Calu3 (cell line): ENCODE measurements around the gene IL1F10. TPM values are rescaled to one million over a fixed set of nuclear protein-coding genes. Genes with fewer than 3 reads are reported as not detected.

Experiments used
- BruUV-seq: library from RNA; stranded (reverse); fragments of 400-500 nt; replicated peaks from 2 replicates; lab custom pipeline; 2021; lab: Mats Ljungman, UMichigan
- CTCF ChIA-PET: fragments of 300-600 bp; sonication (Branson Sonifier 250); formaldehyde crosslinking; loops from one replicate; lab custom pipeline; 2022; ENCODE audit warnings: antibody characterized with exemption; lab: Charles Lee
- DNase-seq: peaks from one replicate; pipeline ENCODE4 v3.0.0; 2022
- H3K27ac Mint-ChIP-seq: one replicate; pipeline ENCODE4 v1.8.0; 2022; ENCODE audit warnings: mixed read lengths; ENCODE audit not compliant: unreplicated experiment
- H3K27me3 Mint-ChIP-seq: one replicate; pipeline ENCODE4 v1.8.0; 2022; ENCODE audit warnings: mixed read lengths; ENCODE audit not compliant: unreplicated experiment
- H3K36me3 Mint-ChIP-seq: one replicate; pipeline ENCODE4 v1.8.0; 2022; ENCODE audit warnings: mild to moderate bottlenecking, moderate library complexity, mixed read lengths; ENCODE audit not compliant: insufficient read depth, unreplicated experiment
- H3K4me1 Mint-ChIP-seq: one replicate; pipeline ENCODE4 v1.8.0; 2022; ENCODE audit warnings: mild to moderate bottlenecking, low read depth, mixed read lengths; ENCODE audit not compliant: unreplicated experiment
- H3K4me3 Mint-ChIP-seq: one replicate; pipeline ENCODE4 v1.8.0; 2022; ENCODE audit warnings: mild to moderate bottlenecking, low read depth, moderate library complexity, mixed read lengths; ENCODE audit not compliant: unreplicated experiment
- H3K9me3 Mint-ChIP-seq: one replicate; pipeline ENCODE4 v1.8.0; 2022; ENCODE audit warnings: low read depth, mixed read lengths; ENCODE audit not compliant: unreplicated experiment
- CTCF ChIP-seq: fragments of 200-600 bp; IDR thresholded peaks from one replicate; pipeline ENCODE4 v1.8.0; 2022; ENCODE audit warnings: antibody characterized with exemption; ENCODE audit not compliant: unreplicated experiment
- intact Hi-C: fragments of 100-400 bp; cut with micrococcal nuclease; formaldehyde crosslinking; loops from one replicate; pipeline ENCODE4 v1.10.0; 2022; ENCODE audit not compliant: unreplicated experiment
- total RNA-seq: library from RNA; stranded (reverse); gene quantifications from 2 replicates; pipeline ENCODE4 v1.2.3, GENCODE V29; 2022

The IL1F10 gene
- total RNA-seq, 1 experiment from 2014 or later: not detected

GRCh38 chr2:113052396-113052917, 15.3 kb upstream of the IL1F10 start, which contains the start of gene IL36B:
TSS of gene IL36B (minus strand) at chr2:113052867.
- no peak for TF ChIP-seq CTCF
- CTCF ChIA-PET: no interaction called here
- peaks cover 14% of the 10 kb centered on the region for H3K9me3 Mint-ChIP-seq
- intact Hi-C loops: no loop called here
- peaks cover 11% of the 10 kb centered on the region for H3K4me1 Mint-ChIP-seq
- no peaks in the 10 kb centered on the region for H3K27me3 Mint-ChIP-seq
- no peaks in the 10 kb centered on the region for H3K36me3 Mint-ChIP-seq
- DNase-seq: no peak
- no peak within 1 kb of the TSS for H3K4me3 Mint-ChIP-seq
- BruUV-seq: no TSS peak
- H3K27ac Mint-ChIP-seq: no peak within 1 kb of the TSS

- H3K4me1 Mint-ChIP-seq: peaks cover 20% of the 10 kb centered on the region
- H3K27ac Mint-ChIP-seq: no peak overlapping the region
- TF ChIP-seq CTCF: no peak
- H3K4me3 Mint-ChIP-seq: no peak overlapping the region
- no peak for DNase-seq
- no peaks in the 10 kb centered on the region for H3K27me3 Mint-ChIP-seq
- no TSS peak for BruUV-seq
- CTCF ChIA-PET: no interaction called here
- intact Hi-C loops: no loop called here
- no peaks in the 10 kb centered on the region for H3K36me3 Mint-ChIP-seq
- H3K9me3 Mint-ChIP-seq: peaks cover 11% of the 10 kb centered on the region
Measured at GRCh38 chr2:113053666-113054065, 14.1 kb upstream of the IL1F10 start.

GRCh38 chr2:113054066-113054465, 13.7 kb upstream of the IL1F10 start:
- no peak for TF ChIP-seq CTCF
- Mint-ChIP-seq H3K4me1 (peaks cover 23% of the 10 kb centered on the region), H3K36me3 (no peaks in the 10 kb centered on the region), H3K4me3 (no peak overlapping the region), H3K9me3 (peaks cover 11% of the 10 kb centered on the region), H3K27ac (no peak overlapping the region), H3K27me3 (no peaks in the 10 kb centered on the region)
- no peak for DNase-seq
- BruUV-seq: no TSS peak
- intact Hi-C loops: no loop called here
- CTCF ChIA-PET: no interaction called here

- Mint-ChIP-seq H3K4me3 (no peak overlapping the region), H3K36me3 (no peaks in the 10 kb centered on the region), H3K9me3 (peaks cover 11% of the 10 kb centered on the region), H3K27me3 (no peaks in the 10 kb centered on the region), H3K4me1 (peaks cover 23% of the 10 kb centered on the region), H3K27ac (no peak overlapping the region)
- BruUV-seq: no TSS peak
- CTCF ChIA-PET: interaction anchor here (0.6 kb wide), 1 partner anchor 12 kb away, joined by 4 read pairs; no protein-coding TSS in a partner anchor
- no peak for DNase-seq
- intact Hi-C loops: no loop called here
- no peak for TF ChIP-seq CTCF
Measured at GRCh38 chr2:113056521-113056920, 11.2 kb upstream of the IL1F10 start.
